SH-SY5Y (cell line): ENCODE results near the gene RIF1.

ENCODE experiments used
- GATA2 ChIP-seq: IDR thresholded peaks from 2 replicates; pipeline ENCODE4 v1.6.1; 2011; ENCODE audit warnings: mild to moderate bottlenecking, low read depth, low read length
- GATA3 ChIP-seq: IDR thresholded peaks from 2 replicates; pipeline ENCODE4 v1.6.1; 2011; ENCODE audit warnings: low read depth, mild to moderate bottlenecking, low read length, moderate library complexity

RIF1 gene

DNA sequence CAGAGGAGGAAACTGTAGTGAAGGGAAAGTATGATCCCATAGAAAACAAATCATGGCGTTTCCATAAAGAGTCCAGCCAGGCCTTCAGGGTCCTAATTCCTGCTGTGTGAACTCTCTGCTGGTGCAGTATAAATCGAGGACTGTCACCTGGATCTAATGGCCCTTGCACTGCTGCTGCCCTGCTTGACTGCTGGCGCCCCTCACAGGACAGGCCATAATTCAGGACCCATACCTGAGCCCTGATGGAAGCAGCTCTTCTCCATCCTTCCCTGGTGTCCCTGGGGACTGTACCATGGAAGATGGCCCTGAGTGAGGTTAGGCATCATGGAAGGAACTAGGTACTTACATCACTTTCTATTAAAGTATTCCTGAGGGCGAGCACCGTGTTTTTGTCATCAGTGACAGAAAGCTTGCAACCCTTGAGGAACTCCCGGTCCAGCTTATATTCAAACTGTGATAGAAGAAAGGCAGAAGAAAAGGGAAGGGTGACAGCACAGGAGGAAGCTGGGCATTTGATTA, 116.9 kb downstream of the RIF1 start:
- TF ChIP-seq GATA3 = no peak
- no peak for TF ChIP-seq GATA2
